SK-N-MC (cell line): ENCODE data around the gene MROH8.

Source experiments
- EZH2 ChIP-seq: fragments of 200-600 bp; sonication (generic); IDR thresholded peaks from one replicate; pipeline ENCODE4 v1.6.1; 2017; ENCODE audit warnings: antibody characterized with exemption
- FOXP2 ChIP-seq: optimal IDR thresholded peaks from 2 replicates; pipeline ENCODE3; 2011; ENCODE audit warnings: mild to moderate bottlenecking, moderate library complexity; ENCODE audit not compliant: insufficient read depth; ENCODE audit errors: extremely low read length, control extremely low read depth
- POLR2AphosphoS5 ChIP-seq: IDR thresholded peaks from 2 replicates; pipeline ENCODE4 v1.6.1; 2012; ENCODE audit warnings: mild to moderate bottlenecking, low read depth, low read length, borderline replicate concordance

DNA sequence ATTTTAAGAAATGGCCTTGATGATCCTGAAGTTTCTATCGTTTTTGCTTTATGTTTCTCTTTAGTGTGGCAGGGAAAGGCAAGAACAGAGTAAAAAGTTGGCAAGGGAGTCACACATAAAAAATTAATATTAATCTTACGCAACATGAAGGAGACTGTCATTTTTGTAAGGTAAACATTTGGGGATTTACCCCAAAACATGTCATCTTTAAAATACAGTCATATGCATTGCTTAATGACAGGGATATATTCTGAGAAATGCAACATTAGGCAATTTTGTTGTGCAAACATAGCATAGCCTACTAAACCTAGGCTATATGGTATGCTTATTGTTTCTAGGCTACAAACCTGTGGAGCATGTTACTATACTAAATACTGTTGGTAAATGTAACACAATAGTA is 88.9 kb downstream of the MROH8 start:
- no peak for TF ChIP-seq EZH2
- TF ChIP-seq POLR2AphosphoS5: no peak
- TF ChIP-seq FOXP2: no peak
